Measurements from ENCODE around the gene HMGB4. TPM values are rescaled to one million over a fixed set of nuclear protein-coding genes. Genes with fewer than 3 reads are reported as not detected.

Gene HMGB4
- total and polyA plus RNA-seq, 9 of the 15 experiments (the other 6 are each of a cell fraction or from before 2014, with no cell fraction given) = not detected

GRCh38 chr1:33902486-33903209, 38.8 kb downstream of the HMGB4 start (continued):
- TF ChIP-seq HNRNPL (IDR thresholded peaks at IDR 0.05; ENCODE audit: low read depth, low read length) (no peak), RNF2 (IDR thresholded peaks at IDR 0.05) (no peak), KLF16 (IDR thresholded peaks at IDR 0.05) (peak; percentile 29; the same call in 1 of the 2 replicates), NFATC3 (IDR thresholded peaks at IDR 0.05) (no peak), SMAD4 (CRISPR knock-in tag; conservative IDR thresholded peaks at IDR 0.05) (no peak), ZBED1 (IDR thresholded peaks at IDR 0.05) (no peak), STAG1 (CRISPR knock-in tag; IDR thresholded peaks at IDR 0.05; ENCODE audit: borderline replicate concordance) (no peak), HSF4 (CRISPR knock-in tag; IDR thresholded peaks at IDR 0.05; ENCODE audit: borderline replicate concordance) (no peak), SUPT5H (IDR thresholded peaks at IDR 0.05) (no peak), DIDO1 (tag; IDR thresholded peaks at IDR 0.05; ENCODE audit: low read depth) (no peak), POLR2A (conservative IDR thresholded peaks at IDR 0.05) (no peak), CBFB (CRISPR knock-in tag; IDR thresholded peaks at IDR 0.05) (no peak), NFYB (IDR thresholded peaks at IDR 0.05; ENCODE audit: extremely low read depth, insufficient read length) (no peak), EP300 (IDR thresholded peaks at IDR 0.05; ENCODE audit: low read length) (peak; percentile 33; the same call in 1 of the 2 replicates), SIN3A (IDR thresholded peaks at IDR 0.05; ENCODE audit: borderline replicate concordance in 2 of 2, control insufficient read depth in 1 of 2, low read depth in 2 of 2, low read length in 2 of 2) (no peak), CBX5 (IDR thresholded peaks at IDR 0.05; ENCODE audit: borderline replicate concordance, low read depth) (no peak), NCOR1 (IDR thresholded peaks at IDR 0.05) (peak; percentile 66; the same call in 1 of the 2 replicates), ZNF165 (CRISPR knock-in tag; IDR thresholded peaks at IDR 0.05; ENCODE audit: borderline replicate concordance) (no peak)
- TF ChIP-seq, protein P1, sequence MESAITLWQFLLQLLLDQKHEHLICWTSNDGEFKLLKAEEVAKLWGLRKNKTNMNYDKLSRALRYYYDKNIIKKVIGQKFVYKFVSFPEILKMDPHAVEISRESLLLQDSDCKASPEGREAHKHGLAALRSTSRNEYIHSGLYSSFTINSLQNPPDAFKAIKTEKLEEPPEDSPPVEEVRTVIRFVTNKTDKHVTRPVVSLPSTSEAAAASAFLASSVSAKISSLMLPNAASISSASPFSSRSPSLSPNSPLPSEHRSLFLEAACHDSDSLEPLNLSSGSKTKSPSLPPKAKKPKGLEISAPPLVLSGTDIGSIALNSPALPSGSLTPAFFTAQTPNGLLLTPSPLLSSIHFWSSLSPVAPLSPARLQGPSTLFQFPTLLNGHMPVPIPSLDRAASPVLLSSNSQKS (CRISPR knock-in tag; IDR thresholded peaks at IDR 0.05) = no peak
- TF ChIP-seq, protein P2, sequence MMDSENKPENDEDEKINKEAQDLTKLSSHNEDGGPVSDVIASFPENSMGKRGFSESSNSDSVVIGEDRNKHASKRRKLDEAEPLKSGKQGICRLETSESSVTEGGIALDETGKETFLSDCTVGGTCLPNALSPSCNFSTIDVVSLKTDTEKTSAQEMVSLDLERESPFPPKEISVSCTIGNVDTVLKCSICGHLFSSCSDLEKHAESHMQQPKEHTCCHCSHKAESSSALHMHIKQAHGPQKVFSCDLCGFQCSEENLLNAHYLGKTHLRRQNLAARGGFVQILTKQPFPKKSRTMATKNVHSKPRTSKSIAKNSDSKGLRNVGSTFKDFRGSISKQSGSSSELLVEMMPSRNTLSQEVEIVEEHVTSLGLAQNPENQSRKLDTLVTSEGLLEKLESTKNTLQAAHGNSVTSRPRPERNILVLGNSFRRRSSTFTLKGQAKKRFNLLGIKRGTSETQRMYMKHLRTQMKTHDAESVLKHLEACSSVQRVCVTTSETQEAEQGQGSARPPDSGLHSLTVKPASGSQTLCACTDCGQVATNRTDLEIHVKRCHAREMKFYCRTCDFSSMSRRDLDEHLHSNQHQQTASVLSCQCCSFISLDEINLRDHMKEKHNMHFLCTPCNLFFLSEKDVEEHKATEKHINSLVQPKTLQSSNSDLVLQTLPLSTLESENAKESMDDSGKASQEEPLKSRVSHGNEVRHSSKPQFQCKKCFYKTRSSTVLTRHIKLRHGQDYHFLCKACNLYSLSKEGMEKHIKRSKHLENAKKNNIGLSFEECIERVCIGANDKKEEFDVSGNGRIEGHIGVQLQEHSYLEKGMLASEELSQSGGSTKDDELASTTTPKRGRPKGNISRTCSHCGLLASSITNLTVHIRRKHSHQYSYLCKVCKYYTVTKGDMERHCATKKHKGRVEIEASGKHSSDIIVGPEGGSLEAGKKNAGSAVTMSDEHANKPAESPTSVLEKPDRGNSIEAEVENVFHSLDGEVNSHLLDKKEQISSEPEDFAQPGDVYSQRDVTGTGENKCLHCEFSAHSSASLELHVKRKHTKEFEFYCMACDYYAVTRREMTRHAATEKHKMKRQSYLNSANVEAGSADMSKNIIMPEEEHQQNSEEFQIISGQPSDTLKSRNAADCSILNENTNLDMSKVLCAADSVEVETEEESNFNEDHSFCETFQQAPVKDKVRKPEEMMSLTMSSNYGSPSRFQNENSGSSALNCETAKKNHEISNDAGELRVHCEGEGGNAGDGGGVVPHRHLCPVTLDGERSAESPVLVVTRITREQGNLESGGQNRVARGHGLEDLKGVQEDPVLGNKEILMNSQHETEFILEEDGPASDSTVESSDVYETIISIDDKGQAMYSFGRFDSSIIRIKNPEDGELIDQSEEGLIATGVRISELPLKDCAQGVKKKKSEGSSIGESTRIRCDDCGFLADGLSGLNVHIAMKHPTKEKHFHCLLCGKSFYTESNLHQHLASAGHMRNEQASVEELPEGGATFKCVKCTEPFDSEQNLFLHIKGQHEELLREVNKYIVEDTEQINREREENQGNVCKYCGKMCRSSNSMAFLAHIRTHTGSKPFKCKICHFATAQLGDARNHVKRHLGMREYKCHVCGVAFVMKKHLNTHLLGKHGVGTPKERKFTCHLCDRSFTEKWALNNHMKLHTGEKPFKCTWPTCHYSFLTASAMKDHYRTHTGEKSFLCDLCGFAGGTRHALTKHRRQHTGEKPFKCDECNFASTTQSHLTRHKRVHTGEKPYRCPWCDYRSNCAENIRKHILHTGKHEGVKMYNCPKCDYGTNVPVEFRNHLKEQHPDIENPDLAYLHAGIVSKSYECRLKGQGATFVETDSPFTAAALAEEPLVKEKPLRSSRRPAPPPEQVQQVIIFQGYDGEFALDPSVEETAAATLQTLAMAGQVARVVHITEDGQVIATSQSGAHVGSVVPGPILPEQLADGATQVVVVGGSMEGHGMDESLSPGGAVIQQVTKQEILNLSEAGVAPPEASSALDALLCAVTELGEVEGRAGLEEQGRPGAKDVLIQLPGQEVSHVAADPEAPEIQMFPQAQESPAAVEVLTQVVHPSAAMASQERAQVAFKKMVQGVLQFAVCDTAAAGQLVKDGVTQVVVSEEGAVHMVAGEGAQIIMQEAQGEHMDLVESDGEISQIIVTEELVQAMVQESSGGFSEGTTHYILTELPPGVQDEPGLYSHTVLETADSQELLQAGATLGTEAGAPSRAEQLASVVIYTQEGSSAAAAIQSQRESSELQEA (IDR thresholded peaks at IDR 0.05; ENCODE audit: low read depth) = no peak
- TF ChIP-seq, protein P3, sequence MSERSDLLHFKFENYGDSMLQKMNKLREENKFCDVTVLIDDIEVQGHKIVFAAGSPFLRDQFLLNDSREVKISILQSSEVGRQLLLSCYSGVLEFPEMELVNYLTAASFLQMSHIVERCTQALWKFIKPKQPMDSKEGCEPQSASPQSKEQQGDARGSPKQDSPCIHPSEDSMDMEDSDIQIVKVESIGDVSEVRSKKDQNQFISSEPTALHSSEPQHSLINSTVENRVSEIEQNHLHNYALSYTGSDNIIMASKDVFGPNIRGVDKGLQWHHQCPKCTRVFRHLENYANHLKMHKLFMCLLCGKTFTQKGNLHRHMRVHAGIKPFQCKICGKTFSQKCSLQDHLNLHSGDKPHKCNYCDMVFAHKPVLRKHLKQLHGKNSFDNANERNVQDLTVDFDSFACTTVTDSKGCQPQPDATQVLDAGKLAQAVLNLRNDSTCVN (CRISPR knock-in tag; IDR thresholded peaks at IDR 0.05) = no peak

All from K562 (cell line).